Common myeloid progenitor, CD34-positive (primary cell): ENCODE data around the gene TAAR8.
A peak's percentile ranks its signal among the peaks of the same experiment; 100 is the strongest.

Source experiments
- CTCF ChIA-PET: fragments of 350-600 bp; sonication (Branson Sonifier 250); formaldehyde crosslinking; loops from one replicate; lab custom pipeline; 2021; ENCODE audit warnings: antibody characterized with exemption; lab: Charles Lee
- POLR2A ChIA-PET: fragments of 350-600 bp; sonication (Branson Sonifier 250); formaldehyde crosslinking; loops from one replicate; lab custom pipeline; 2021; ENCODE audit warnings: antibody characterized with exemption; lab: Charles Lee
- DNase-seq, 3 donors: peaks; one replicate each; pipeline versions ENCODE4 v3.0.0 to v3.0.0-alpha.2; 2013
- H3K27ac ChIP-seq, 2 experiments: 1 replicate in 1 of 2; 2 replicates in 1 of 2; pipeline ENCODE4 v1.7.0; 2013; ENCODE audit warnings: inconsistent platforms in 2 of 2, low read length in 2 of 2, mild to moderate bottlenecking in 2 of 2, low read depth in 1 of 2, moderate library complexity in 1 of 2; ENCODE audit not compliant: severe bottlenecking in 2 of 2, insufficient read depth in 1 of 2, poor library complexity in 1 of 2
- H3K27me3 ChIP-seq, 5 experiments: replicated peaks in 2 of 5; 1 replicate in 3 of 5; 2 replicates in 2 of 5; pipeline versions ENCODE4 v1.6.1 to v1.7.0; 2013; ENCODE audit warnings: low read length in 4 of 5, mild to moderate bottlenecking in 2 of 5, moderate library complexity in 2 of 5, inconsistent platforms in 1 of 5; ENCODE audit not compliant: insufficient read depth in 5 of 5, control insufficient read depth in 4 of 5
- H3K36me3 ChIP-seq, 4 experiments: 1 replicate in 2 of 4; 2 replicates in 2 of 4; pipeline versions ENCODE4 v1.6.1 to v1.7.0; 2013; ENCODE audit warnings: low read length in 3 of 4, control low read depth in 1 of 4, mild to moderate bottlenecking in 1 of 4; ENCODE audit not compliant: control insufficient read depth in 4 of 4, insufficient read depth in 4 of 4
- H3K4me1 ChIP-seq, 4 experiments: 1 replicate in 3 of 4; 2 replicates in 1 of 4; pipeline versions ENCODE4 v1.6.1 to v1.7.1; 2013; ENCODE audit warnings: low read length in 3 of 4, mild to moderate bottlenecking in 3 of 4, control low read depth in 1 of 4, inconsistent platforms in 1 of 4, moderate library complexity in 1 of 4; ENCODE audit not compliant: control insufficient read depth in 4 of 4, insufficient read depth in 4 of 4; ENCODE audit errors: control extremely low read depth in 1 of 4
- H3K4me3 ChIP-seq, 7 experiments: 1 replicate in 4 of 7; 2 replicates in 3 of 7; pipeline versions ENCODE4 v1.5.1 to v1.7.0; 2013; ENCODE audit warnings: mild to moderate bottlenecking in 7 of 7, low read length in 6 of 7, moderate library complexity in 6 of 7, inconsistent platforms in 2 of 7, low read depth in 2 of 7, control low read depth in 1 of 7; ENCODE audit not compliant: insufficient read depth in 4 of 7, control insufficient read depth in 1 of 7; ENCODE audit errors: extremely low read depth in 1 of 7
- H3K9me3 ChIP-seq, 5 experiments: 1 replicate in 4 of 5; 2 replicates in 1 of 5; pipeline versions ENCODE4 v1.6.1 to v1.7.1; 2013; ENCODE audit warnings: low read length in 4 of 5, mild to moderate bottlenecking in 2 of 5, inconsistent platforms in 1 of 5, low read depth in 1 of 5, moderate library complexity in 1 of 5; ENCODE audit not compliant: control insufficient read depth in 4 of 5, insufficient read depth in 2 of 5; ENCODE audit errors: control extremely low read depth in 1 of 5
- WGBS: methylation state at CpG from one replicate; pipeline ENCODE4 v1.1.5; 2013; ENCODE audit not compliant: insufficient coverage; 5-methylcytosine and 5-hydroxymethylcytosine counted together

Gene TAAR8

DNA sequence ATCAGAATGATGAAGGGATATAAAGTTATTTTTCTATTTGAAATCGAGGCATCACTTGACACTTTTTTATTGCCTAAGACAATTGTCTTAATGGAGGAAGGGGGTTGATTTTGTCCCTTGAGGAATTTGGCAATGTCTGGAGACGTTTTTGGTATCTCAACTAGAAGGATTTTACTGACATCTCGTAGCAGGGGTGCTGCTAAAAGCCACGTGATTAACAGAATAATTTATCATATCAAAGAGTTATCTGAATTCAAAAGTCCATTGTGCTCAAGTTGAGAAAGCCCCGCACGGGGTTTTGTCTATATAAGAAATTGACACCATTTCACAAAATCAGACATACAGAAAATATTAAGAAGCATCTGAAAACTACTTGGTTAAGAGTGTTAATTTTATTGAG is 16.1 kb downstream of the TAAR8 start:
- Histone ChIP-seq H3K36me3 (no peaks in the 10 kb centered on the region), H3K4me3 (no peak overlapping the region), H3K4me1 (no peaks in the 10 kb centered on the region), H3K27ac (no peak overlapping the region), H3K27me3 (peaks cover 0 to 8% (median 5%) of the 10 kb centered on the region in 5 experiments), H3K9me3 (no peaks in the 10 kb centered on the region)
- WGBS: 90% methylated on average over 4 of the region's 6 CpGs
- CTCF ChIA-PET: no interaction called here
- POLR2A ChIA-PET: no interaction called here
- DNase-seq: no peak

- ChIA-PET POLR2A (no interaction called here), CTCF (no interaction called here)
- no peaks in the 10 kb centered on the region for H3K4me1 ChIP-seq
- no peak overlapping the region for H3K4me3 ChIP-seq
- no peak overlapping the region for H3K27ac ChIP-seq
- H3K9me3 ChIP-seq: no peaks in the 10 kb centered on the region
- DNase-seq: no peak
- H3K36me3 ChIP-seq: no peaks in the 10 kb centered on the region
- H3K27me3 ChIP-seq: peaks cover 0 to 8% (median 3%) of the 10 kb centered on the region in 5 experiments
- 94% methylated on average over 2 of the region's 4 CpGs for WGBS
These were observed 16.7 kb downstream of the TAAR8 start for GRCh38 chr6:132569170-132569569.

DNA sequence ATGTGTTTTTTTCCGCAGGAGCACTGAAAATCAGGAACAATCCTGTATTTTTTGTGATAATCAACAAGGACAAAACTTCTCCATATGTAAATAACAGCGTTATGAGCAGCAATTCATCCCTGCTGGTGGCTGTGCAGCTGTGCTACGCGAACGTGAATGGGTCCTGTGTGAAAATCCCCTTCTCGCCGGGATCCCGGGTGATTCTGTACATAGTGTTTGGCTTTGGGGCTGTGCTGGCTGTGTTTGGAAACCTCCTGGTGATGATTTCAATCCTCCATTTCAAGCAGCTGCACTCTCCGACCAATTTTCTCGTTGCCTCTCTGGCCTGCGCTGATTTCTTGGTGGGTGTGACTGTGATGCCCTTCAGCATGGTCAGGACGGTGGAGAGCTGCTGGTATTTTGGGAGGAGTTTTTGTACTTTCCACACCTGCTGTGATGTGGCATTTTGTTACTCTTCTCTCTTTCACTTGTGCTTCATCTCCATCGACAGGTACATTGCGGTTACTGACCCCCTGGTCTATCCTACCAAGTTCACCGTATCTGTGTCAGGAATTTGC is 17.8 kb downstream of the TAAR8 start, which contains the start of gene TAAR6:
Gene TAAR6 (plus strand): TSS at position 102 of the 557 bp plus-strand sequence. CDS start 0 bp downstream, at position 102.
- no peak within 1 kb of the TSS for H3K27ac ChIP-seq
- no peaks in the 10 kb centered on the region for H3K36me3 ChIP-seq
- no peaks in the 10 kb centered on the region for H3K9me3 ChIP-seq
- H3K27me3 ChIP-seq: peaks cover 0 to 8% (median 2%) of the 10 kb centered on the region in 5 experiments
- ChIA-PET POLR2A (no interaction called here), CTCF (no interaction called here)
- H3K4me3 ChIP-seq: no peak within 1 kb of the TSS
- H3K4me1 ChIP-seq: no peaks in the 10 kb centered on the region
- 96% methylated on average over 9 of the region's 15 CpGs for WGBS
- no peak for DNase-seq

DNA sequence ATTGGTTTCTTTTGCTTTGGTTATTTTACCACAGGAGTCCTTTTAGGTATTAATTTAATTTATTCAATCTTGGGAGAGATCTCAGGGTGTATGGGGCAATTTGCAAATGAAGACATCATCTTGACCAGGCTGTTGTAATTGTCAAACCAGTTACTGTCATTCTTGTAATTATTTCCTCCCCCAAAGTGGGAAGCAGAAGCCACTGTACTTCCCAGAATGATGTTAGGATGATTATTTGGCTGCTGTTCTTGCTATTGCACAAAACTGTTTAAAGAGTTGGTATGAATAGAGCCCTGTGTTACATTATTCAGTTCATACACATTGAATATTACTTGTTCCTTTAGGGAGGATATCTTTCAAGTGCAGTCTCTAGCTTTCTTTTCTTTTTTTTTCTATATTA is 19.3 kb downstream of the TAAR8 start:
- Histone ChIP-seq H3K27ac (no peak overlapping the region), H3K4me1 (no peaks in the 10 kb centered on the region), H3K4me3 (no peak overlapping the region), H3K9me3 (no peaks in the 10 kb centered on the region), H3K27me3 (peaks cover 0 to 8% (median 2%) of the 10 kb centered on the region in 5 experiments), H3K36me3 (no peaks in the 10 kb centered on the region)
- DNase-seq: no peak
- CTCF ChIA-PET: no interaction called here
- POLR2A ChIA-PET: no interaction called here

DNA sequence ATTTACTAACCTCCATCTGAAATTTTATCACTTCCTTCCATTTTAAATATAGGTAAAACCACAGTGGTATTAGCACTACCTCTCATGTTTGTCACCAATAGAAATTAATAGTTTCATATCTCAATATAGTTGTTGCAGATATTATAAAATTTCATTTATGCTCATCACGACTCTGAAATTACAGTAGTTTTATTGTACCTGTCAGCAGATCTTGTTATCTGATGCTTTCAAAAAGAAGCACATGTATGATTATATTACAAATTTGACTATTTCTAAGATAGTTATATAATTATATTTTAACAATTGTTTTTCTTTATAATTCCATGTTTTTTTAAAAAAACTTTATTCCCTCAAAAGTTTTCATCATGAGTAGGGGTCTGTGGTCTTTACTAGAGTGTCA is 32.2 kb downstream of the TAAR8 start:
- Histone ChIP-seq H3K4me1 (no peaks in the 10 kb centered on the region), H3K27ac (no peak overlapping the region), H3K36me3 (no peaks in the 10 kb centered on the region), H3K9me3 (no peaks in the 10 kb centered on the region), H3K4me3 (no peak overlapping the region), H3K27me3 (peaks cover 0 to 3% (median 0%) of the 10 kb centered on the region in 5 experiments)
- no peak for DNase-seq
- ChIA-PET POLR2A (no interaction called here), CTCF (no interaction called here)
- WGBS: no CpG with 5 or more reads among the region's 1 CpG

DNA sequence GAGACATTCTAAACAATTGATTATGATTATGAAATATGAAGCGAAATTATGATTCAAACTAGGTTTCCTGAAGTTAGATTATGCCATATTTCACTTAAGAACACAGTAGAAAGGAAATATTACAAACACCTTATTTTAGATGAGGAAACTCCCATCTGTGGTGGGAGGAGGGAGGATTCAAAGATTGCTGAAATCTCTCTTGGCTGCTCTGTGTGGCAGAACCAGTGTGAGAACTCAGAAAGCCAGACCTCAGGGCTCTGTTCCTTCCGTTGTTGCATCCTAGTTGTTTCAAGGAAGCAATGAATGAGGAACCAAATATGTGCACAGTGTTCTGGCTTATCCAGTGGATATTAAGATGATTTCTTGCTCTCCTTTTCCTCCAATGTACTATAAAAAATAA is 35.0 kb downstream of the TAAR8 start:
- H3K9me3 ChIP-seq: no peaks in the 10 kb centered on the region
- H3K4me1 ChIP-seq: peaks cover 0 to 1% (median 0%) of the 10 kb centered on the region in 4 experiments
- peaks cover 0 to 3% (median 0%) of the 10 kb centered on the region in 5 experiments for H3K27me3 ChIP-seq
- H3K36me3 ChIP-seq: no peaks in the 10 kb centered on the region
- peak in 1 of 3 donors; percentile 5 for DNase-seq
- ChIA-PET POLR2A (no interaction called here), CTCF (no interaction called here)
- no peak overlapping the region for H3K4me3 ChIP-seq
- no peak overlapping the region for H3K27ac ChIP-seq
- 25% methylated on average over 1 of the region's 2 CpGs for WGBS

DNA sequence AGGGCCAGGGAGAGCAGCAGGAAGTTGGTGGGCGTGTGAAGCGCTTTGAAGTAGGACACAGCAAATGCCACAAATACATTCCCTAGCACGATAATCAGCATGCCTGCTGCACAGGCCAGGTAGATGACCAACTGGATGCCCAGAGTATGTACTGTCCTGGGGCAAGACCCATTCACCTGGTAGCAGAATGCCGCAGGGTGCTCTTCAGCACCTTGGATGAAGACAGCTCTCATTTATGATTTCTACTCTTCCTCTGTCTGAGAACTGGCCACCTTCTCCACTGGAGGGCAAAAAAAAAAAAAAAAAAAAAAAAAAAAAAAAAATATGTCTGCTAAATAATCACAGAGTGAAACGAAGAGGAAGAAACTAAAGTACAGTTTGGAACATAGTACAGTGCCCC is 37.0 kb downstream of the TAAR8 start, which contains the start of gene TAAR5:
Gene TAAR5 (minus strand): TSS at position 288 of the 400 bp plus-strand sequence. CDS start 55 bp downstream, at position 233.
- H3K27me3 ChIP-seq: no peaks in the 10 kb centered on the region
- ChIA-PET CTCF (no interaction called here), POLR2A (no interaction called here)
- no peak within 1 kb of the TSS for H3K4me3 ChIP-seq
- H3K36me3 ChIP-seq: no peaks in the 10 kb centered on the region
- no peak for DNase-seq
- H3K27ac ChIP-seq: no peak within 1 kb of the TSS
- 100% methylated on average over 3 of the region's 5 CpGs for WGBS
- no peaks in the 10 kb centered on the region for H3K9me3 ChIP-seq
- H3K4me1 ChIP-seq: peaks cover 0 to 2% (median 0%) of the 10 kb centered on the region in 4 experiments
